Right lobe of liver (tissue), 6 donors: ENCODE measurements around the gene ZFP92. TPM values are rescaled to one million over a fixed set of nuclear protein-coding genes. Genes with fewer than 3 reads are reported as not detected.

ENCODE experiments used
- ATAC-seq, 4 donors: fragments of 200-7000 bp; cut with Tn5 transposase; one replicate each; pipeline ENCODE4 v1.9.1; 2020; ENCODE audit warnings: mild to moderate bottlenecking in 4 of 4, moderate library complexity in 4 of 4
- DNase-seq, 3 donors: peaks; one replicate each; pipeline ENCODE4 v3.0.0-alpha.2; 2020
- H3K27ac ChIP-seq, 3 donors: fragments of 200-600 bp; one replicate each; pipeline ENCODE4 v1.8.0; 2022
- H3K27me3 ChIP-seq, 2 donors: fragments of 200-600 bp; one replicate each; pipeline ENCODE4 v1.8.0; 2022
- H3K36me3 ChIP-seq, 4 donors: fragments of 200-600 bp; sonication (generic) in 1 of 4; one replicate each; pipeline versions ENCODE4 v1.5.1 to v1.8.0; 2017 to 2022; ENCODE audit warnings: control low read depth in 1 of 4
- H3K4me1 ChIP-seq, 4 donors: fragments of 200-600 bp; sonication (generic) in 1 of 4; one replicate each; pipeline versions ENCODE4 v1.5.1 to v1.8.0; 2017 to 2022; ENCODE audit warnings: control low read depth in 1 of 4
- H3K4me3 ChIP-seq, 3 donors: fragments of 200-600 bp; one replicate each; pipeline ENCODE4 v1.8.0; 2022
- H3K9me3 ChIP-seq, 4 donors: fragments of 200-600 bp; sonication (generic) in 1 of 4; one replicate each; pipeline versions ENCODE4 v1.5.1 to v1.8.0; 2017 to 2022; ENCODE audit warnings: control low read depth in 1 of 4
- CTCF ChIP-seq, 4 donors: fragments of 200-600 bp in 3 of 4; fragments of 450-650 bp in 1 of 4; IDR thresholded peaks; one replicate each; pipeline versions ENCODE4 v1.5.1 to v1.8.0; 2016 to 2022; ENCODE audit warnings: antibody characterized with exemption in 4 of 4, mild to moderate bottlenecking in 2 of 4
- POLR2A ChIP-seq: fragments of 450-650 bp; IDR thresholded peaks from one replicate; pipeline ENCODE4 v1.6.1; 2017; ENCODE audit warnings: antibody characterized with exemption, mild to moderate bottlenecking
- WGBS: methylation state at CpG from one replicate; pipeline ENCODE4 v1.1.6; 2018; ENCODE audit warnings: low coverage, low lambda C conversion rate; ENCODE audit not compliant: insufficient coverage; ENCODE audit errors: missing lambda C conversion rate; 5-methylcytosine and 5-hydroxymethylcytosine counted together
- intact Hi-C, 2 donors: fragments of 100-400 bp; cut with DNase I; formaldehyde crosslinking; loops; one replicate each; pipeline versions ENCODE4 v1.11.2 to v1.14.1; 2022
- total RNA-seq, 6 experiments: library from RNA; depleted of rRNA in 2 of 6; stranded (reverse); fragments of >200 nt in 2 of 6; fragmentation: NEBNext Ultra II Directional in 3 of 6; extraction: Animal tissue kit (Norgen Biotek cat#: 25700) in 3 of 6; gene quantifications; one replicate each; pipeline versions ENCODE4 v1.1.0 to v1.2.4, GENCODE V29; 2016 to 2023
- donor health status: DM: no; HTN: yes; CAD: no.
- donor health status: DM: no; HTN: no; CAD: no.
- donor health status: DM: no; HTN: no; CAD: no.
- donor health status: DM: no; HTN: yes; CAD: no.
- donor health status: DM: no; HTN: yes; CAD: no.

Gene ZFP92
- total RNA-seq, 6 experiments from 2014 or later = 0.31 to 1.4 (median 0.41) TPM

GRCh38 chrX:153443476-153444332, 32.4 kb downstream of the ZFP92 start:
- no peaks in the 10 kb centered on the region for H3K36me3 ChIP-seq
- H3K9me3 ChIP-seq = no peaks in the 10 kb centered on the region
- H3K4me3 ChIP-seq = no peak overlapping the region
- ATAC-seq (no peak), DNase-seq (no peak)
- H3K27me3 ChIP-seq = no peaks in the 10 kb centered on the region
- no peaks in the 10 kb centered on the region for H3K4me1 ChIP-seq
- TF ChIP-seq POLR2A = no peak
- TF ChIP-seq CTCF (IDR thresholded peaks at IDR 0.05) = no peak
- H3K27ac ChIP-seq = no peak overlapping the region
- intact Hi-C loops = no loop called here
- whole genome bisulfite sequencing = 83% methylated on average over 1 of the region's 25 CpGs

GRCh38 chrX:153444333-153445011, 33.2 kb downstream of the ZFP92 start:
- Histone ChIP-seq H3K9me3 (no peaks in the 10 kb centered on the region), H3K4me1 (no peaks in the 10 kb centered on the region), H3K4me3 (no peak overlapping the region), H3K36me3 (no peaks in the 10 kb centered on the region), H3K27me3 (no peaks in the 10 kb centered on the region), H3K27ac (no peak overlapping the region)
- no peak for TF ChIP-seq POLR2A
- no peak for TF ChIP-seq CTCF (IDR thresholded peaks at IDR 0.05)
- ATAC-seq (no peak), DNase-seq (peak in 1 of 3 donors; percentile 49)
- no CpG with 5 or more reads among the region's 37 CpGs for WGBS
- intact Hi-C loops = no loop called here

GRCh38 chrX:153445106-153445855, 34.0 kb downstream of the ZFP92 start:
- no CpG with 5 or more reads among the region's 35 CpGs for WGBS
- Histone ChIP-seq H3K4me1 (no peaks in the 10 kb centered on the region), H3K36me3 (no peaks in the 10 kb centered on the region), H3K27me3 (no peaks in the 10 kb centered on the region), H3K9me3 (no peaks in the 10 kb centered on the region), H3K27ac (no peak overlapping the region), H3K4me3 (no peak overlapping the region)
- DNase-seq (no peak), ATAC-seq (no peak)
- no peak for TF ChIP-seq POLR2A
- intact Hi-C loops = no loop called here

- intact Hi-C loops = no loop called here
- Histone ChIP-seq H3K4me3 (no peak within 1 kb of the TSS), H3K27ac (no peak within 1 kb of the TSS), H3K36me3 (no peaks in the 10 kb centered on the region), H3K9me3 (no peaks in the 10 kb centered on the region), H3K4me1 (no peaks in the 10 kb centered on the region), H3K27me3 (no peaks in the 10 kb centered on the region)
- DNase-seq (peak in 1 of 3 donors; percentile 50), ATAC-seq (no peak)
- TF ChIP-seq POLR2A = no peak
- no peak for TF ChIP-seq CTCF (IDR thresholded peaks at IDR 0.05)
- WGBS = 80% methylated on average over 1 of the region's 30 CpGs
These were observed 34.8 kb downstream of the ZFP92 start, which contains the start of gene TREX2 for GRCh38 chrX:153445856-153446635. TSS of gene TREX2 (minus strand) at chrX:153446056. CDS start at chrX:153445430, 626 bp downstream.
